HG02885 (cell line): ENCODE measurements around the gene BIRC6.
"Not testable (repeated sequence)": the region's sequence is repeated elsewhere in the genome, so short reads cannot be mapped to it uniquely, and the experiment has no call there.

Experiments used
- ATAC-seq: cut with Tn5 transposase; IDR thresholded peaks from one replicate; pipeline ENCODE4 v1.9.1; 2021; ENCODE audit warnings: mild to moderate bottlenecking; ENCODE audit not compliant: unreplicated experiment, poor library complexity

The BIRC6 gene

DNA sequence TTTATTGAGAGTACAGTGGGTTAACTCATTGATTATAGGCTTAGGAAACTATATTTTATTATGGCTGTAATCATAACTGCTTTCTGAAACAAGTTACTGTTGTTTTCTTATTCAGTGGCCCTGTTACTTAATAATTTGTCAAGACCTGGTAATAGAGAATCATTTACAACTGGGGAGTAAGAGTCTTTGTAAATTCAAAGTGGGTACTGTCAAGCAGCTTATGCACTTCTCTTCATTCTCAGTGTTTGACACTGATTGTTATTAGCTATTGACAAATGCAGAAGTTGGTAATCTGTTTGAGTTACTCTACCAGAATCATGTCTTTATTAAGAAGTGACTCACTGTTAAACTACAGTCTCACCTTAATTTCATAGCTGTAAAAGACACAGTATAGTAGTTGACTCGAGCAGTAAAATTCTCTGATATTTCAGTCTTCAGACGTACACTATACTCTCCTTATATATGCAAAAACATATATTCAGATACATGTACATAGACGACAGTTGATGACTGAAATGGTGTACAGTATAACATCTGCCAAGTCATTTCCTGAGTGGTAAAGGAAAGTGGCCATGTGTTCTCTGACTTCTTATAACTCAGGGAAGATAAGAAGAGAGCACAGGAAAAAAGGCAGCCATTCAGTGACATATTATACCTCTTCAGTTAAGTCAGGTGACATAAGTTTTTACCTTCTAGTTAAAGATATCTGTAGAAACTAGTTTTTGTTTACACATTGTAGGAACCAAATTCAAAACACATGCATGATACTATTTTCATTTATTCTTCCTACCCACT is 235.0 kb downstream of the BIRC6 start:
- ATAC-seq, result peak; percentile 80

DNA sequence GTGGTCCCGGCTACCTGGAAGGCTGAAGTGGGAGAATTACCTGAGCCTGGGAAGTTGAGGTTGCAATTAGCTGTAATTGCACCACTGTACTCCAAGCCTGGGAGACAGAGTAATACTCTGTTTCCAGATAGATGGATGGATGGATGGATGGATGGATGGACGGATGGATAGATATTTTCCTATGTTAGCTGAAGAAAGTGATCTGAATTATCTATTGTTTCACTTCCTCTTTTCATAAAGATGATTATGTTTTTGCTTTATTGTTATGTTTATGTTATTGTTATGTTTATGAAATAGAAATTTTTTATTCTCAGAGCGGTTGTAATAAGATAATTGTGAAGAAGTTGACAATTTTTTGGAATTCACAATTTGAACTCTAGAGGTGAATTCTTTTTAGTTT is 237.8 kb downstream of the BIRC6 start:
- no peak for ATAC-seq

DNA sequence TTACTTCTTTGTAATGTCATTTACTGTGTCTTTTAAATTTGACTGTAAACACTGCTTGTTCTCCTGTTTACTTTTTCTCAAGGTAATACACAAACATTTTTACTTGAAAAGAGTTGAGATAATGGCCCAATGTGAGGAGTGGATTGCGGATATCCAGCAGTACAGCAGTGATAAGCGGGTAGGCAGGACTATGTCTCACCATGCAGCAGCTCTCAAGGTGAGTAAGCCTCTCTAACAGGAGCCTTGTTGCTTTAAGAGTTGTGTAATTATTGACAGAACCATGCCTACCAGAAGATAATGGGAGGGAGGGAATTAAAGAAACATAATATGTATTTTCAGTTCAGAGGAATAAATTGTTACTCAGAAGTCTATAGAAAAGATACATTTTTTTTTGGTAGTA is 254.5 kb downstream of the BIRC6 start:
- no peak for ATAC-seq

DNA sequence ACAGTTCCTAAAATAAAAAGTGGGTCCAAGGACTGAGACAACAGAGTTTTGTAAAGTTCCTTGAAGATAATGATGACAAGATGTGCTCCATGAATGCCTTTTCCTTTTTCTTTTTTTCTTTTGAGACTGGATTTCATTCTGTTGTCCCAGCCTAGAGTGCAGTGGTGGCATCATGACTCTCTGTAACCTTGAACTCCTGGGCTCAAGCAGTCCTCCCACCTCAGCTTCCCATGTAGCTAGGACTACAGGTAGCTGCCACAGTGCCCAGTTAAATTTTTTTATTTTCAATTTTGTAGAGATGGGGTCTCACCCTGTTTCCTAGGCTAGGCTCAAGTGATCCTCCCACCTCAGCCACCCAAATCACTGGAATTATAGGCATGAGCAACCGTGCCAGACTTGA is 254.9 kb downstream of the BIRC6 start:
- no peak for ATAC-seq

DNA sequence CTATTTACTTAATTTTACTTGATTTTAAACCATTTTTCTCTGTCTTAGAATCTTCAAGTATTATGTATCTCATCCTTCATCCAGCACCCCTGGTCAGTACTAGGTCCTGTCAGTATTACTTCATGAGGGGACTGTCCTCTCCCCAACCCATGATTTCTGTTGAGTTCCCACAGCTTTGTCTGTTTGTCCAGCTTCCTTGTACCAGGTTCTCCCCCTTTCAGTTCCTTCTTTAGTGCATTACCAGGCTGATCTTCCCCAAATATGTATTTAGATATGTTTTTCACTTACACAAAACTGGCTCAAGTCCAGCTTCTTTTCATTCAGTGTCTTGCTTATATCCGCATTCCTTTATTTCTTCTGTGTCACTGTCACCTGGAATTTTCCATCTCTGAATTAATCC is 257.3 kb downstream of the BIRC6 start:
- ATAC-seq, result no peak

DNA sequence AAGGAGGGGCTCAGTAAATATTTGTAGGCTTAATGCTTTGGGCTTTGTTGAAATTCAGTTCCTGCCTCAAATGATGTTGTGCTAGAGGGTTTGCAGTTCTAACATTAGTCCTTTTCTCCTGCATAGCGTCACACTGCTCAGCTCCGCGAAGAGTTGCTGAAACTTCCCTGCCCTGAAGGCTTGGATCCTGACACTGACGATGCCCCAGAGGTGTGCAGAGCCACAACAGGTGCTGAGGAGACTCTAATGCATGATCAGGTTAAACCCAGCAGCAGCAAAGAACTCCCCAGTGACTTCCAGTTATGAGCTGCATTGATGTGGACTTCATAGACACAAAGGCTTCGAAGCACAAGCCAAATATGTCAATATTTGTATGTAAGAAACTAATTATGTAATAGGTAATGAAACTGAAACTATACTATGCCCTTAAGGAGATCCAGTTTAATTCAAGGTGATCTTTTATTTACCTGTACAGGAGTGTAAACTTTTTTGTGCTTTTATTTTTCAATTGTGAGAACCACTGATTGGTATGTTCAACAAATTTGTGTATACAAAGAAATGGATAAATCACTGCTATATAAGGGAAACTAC is 260.9 kb downstream of the BIRC6 start:
- no peak for ATAC-seq

DNA sequence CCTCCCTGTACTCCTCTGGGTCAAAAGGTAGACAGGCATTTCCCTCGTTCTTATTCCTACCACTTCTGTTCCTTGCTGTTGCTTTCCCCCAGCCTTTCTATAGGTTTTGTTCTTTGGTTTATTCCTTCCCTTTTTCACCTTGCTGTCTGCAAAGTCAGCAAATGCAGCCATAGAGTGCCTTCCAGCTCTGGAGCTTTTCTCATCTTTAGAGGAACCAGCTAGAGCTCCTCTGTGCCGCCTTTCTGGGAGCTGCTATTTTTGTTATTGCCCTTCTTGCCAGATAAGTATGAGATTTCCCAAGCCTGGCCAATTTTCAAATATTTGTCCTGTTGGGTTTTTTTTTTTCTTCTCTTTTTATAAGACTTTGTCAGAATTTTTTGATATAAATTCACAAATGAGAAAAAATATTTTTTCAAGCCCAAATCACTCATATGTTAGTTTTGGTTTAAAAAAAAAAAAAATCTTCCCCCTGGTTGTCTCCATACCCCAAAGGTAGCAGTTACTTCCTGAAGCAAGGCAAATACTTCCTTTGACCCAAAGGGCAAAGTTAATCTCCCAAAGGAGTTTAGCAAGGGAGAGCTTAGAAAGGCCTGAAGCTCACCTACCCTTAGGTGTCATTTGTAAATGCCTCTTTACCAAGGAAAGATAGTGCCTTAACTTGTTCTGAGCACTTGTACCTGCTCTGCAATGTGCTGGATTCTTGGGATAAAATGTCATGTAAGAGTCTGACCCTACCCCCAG is 265.9 kb downstream of the BIRC6 start:
- no peak for ATAC-seq

DNA sequence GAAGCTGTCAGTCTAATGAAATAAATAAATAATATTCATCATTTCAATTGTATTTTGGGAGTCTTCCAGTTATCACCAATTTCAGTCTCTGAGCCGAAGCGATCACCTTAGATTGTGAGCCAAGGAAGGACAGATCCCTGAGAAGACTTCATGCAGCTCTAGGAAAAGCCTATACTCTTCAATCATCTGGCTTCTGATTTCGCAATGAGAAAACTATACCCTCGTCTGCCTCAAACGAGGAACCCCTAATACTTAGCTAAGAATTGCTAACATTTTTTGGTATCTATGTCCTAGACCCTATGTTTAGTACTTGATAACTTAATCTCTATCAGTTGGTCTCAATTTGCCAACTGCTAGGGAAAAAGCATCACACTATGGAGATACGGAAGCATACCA is 266.5 kb downstream of the BIRC6 start:
- no peak for ATAC-seq

DNA sequence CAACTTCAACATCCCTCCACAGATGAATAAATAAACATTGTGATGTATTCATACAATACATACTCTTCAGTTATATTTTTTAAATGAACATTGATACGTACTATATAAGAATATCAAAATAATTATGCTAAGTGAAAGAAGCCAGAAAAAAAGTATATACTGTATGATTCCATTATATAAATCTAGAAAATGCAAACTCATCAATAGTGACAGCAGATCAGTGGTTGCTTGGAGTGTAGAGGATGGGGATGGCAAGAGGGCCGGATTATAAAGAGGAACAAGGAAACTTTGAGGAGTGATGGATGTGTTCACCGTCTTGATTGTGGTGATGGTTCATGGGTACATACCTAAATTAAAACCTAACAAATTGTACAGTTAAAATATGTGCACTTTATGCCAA is 268.0 kb downstream of the BIRC6 start:
- ATAC-seq, result no peak

DNA sequence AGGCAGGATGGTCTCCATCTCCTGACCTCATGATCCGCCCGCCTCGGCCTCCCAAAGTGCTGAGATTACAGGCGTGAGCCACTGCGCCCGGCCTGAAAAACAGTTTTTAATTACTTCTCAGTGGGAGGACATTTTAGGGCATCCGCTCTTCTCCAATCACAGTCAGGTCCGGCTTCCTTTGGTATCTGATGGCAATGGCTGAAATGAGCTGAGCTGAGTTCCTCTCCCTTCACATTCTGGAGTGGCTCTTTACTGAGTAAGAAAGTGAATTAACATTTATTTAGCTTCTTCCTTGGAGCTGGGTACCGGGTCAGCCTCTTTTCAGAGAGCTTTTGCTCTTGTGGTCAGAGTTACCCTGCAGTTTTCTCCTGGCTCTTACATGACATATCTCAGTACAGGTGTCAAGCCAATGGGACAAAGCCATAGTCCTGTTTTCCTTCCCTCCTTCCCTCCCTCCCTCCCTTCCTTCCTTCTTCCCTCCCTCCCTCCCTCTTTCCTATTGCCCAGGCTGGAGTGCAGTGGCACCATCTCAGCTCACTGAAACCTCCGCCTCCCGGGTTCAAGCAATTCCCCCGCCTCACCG is 269.9 kb downstream of the BIRC6 start:
- ATAC-seq, result no peak

DNA sequence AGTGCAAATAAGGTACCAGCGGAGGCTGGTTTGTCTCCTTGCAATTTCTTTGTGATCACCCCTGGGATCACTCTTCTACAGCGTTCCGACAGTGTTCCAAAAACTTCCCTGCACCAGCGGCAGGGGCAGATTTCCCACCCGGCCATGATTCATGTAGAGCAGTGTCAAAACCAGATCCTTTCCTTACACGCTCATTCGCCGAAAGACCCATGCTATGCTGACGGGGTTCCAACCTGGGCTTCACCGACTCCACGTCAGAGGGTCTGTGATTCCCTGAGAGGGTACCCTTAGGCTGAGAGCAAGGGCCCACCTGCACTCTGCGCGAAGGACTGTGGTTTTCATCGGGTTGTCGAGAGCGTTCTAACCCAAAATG is 270.6 kb downstream of the BIRC6 start:
- peak; percentile 34 for ATAC-seq

DNA sequence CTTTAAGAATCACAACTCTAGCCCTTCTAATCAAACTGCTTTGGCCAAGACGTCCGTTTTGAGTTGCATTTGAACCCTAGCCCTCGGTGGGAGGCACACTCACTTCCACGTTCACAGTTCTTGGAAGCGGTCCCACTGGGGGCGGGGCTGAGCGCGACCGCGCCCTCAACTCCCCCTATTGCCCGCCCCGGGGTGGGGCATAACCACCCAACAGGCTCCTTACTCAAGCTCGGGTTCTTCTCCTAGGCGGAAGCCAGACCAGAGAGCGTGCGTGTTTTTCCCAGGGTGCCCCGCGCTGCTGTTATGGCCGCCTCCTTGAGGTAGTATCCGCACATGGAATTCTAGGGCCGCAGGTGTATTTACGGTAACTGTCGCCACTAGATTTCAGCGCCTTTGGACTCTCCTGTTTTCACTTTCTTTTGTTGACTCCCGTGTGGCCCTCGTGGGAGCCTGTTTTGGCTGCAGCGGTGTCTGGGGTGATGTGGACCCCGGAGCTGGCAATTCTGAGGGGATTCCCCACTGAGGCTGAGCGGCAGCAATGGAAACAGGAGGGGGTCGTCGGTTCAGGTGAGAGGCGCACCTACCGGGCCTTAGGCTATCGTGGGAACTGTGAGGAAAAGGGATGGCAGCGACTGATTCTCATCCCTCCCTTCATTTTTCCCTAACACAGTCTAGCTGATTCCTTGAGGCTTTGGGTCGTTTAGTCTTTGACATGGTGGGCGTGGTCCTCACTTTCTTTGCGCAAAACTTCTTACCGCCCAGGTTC is 271.2 kb downstream of the BIRC6 start, which contains the start of gene TTC27:
TSS of gene TTC27 (plus strand) at position 237 of the 766 bp plus-strand sequence. CDS start at position 480, 243 bp downstream.
- peak; percentile 100 for ATAC-seq

DNA sequence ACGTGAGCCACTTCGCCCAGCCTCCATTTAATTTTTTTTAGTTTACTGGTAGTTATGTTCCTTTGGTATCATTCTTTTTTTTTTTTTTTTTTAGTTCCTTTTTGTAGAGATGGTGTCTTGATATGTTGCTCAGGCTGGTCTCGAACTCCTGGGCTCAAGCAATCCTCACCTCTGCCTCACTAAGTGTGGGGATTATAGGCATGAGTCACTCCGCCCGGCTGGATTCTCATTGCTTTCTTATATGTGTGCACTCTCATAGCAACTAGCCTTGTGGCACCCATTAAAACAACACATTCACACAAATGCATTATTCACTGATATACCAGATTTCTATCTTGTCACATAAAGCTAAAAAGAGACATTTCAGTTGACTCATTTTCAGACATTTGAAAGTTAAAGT is 275.3 kb downstream of the BIRC6 start:
- no peak for ATAC-seq

DNA sequence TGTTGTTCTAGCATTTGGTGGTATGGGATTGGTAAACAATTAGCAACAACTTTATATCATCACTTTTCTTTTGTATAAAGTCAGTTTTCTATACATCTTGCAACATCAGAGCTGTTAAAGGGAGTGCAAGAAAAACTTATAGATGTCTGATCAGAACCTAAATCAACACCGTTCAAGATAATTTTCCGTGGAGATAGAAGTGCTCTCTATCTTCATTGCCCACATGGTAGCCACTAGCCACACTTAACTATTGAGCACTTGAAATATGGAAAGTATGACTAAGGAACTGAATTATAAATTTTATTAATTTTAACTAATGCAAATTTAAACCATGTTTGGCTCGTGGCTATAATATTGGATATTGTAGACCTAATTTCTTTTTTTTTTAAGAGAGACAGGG is 276.2 kb downstream of the BIRC6 start:
- no peak for ATAC-seq

DNA sequence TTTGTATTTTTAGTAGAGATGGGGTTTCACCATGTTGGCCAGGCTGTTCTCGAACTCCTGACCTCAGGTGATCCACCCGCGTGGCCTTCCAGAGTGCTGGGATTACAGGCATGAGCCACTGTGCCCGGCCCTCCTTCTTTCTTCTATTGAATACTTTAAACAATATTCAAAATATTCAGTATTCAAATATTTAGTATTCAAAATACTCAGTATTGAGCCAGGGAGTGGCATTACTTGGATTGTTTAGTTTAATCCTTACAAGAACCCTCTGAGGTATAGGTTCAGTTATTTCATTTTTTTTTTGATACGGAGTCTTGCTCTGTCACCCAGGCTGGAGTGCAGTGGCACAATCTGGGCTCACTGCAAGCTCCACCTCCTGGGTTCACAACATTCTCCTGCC is 281.7 kb downstream of the BIRC6 start:
- not testable (repeated sequence) for ATAC-seq

DNA sequence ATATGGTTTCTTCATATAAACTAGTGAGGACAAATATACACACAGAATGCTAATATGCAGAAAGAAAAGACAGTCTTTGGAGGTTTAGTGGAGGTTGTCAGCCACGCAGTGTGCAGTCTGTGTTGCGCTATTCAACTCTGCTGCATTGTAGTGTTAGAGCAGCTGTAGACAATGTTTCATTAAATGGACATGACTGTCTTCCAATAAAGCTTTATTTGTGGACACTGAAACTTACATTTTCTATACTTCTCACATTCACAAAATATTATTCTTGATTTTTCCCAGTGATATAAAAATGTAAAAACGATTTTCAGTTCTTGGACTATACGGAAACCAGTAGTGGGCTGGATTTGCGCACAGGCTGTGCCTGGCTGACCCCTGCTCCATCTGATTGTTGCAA is 284.4 kb downstream of the BIRC6 start:
- no peak for ATAC-seq

DNA sequence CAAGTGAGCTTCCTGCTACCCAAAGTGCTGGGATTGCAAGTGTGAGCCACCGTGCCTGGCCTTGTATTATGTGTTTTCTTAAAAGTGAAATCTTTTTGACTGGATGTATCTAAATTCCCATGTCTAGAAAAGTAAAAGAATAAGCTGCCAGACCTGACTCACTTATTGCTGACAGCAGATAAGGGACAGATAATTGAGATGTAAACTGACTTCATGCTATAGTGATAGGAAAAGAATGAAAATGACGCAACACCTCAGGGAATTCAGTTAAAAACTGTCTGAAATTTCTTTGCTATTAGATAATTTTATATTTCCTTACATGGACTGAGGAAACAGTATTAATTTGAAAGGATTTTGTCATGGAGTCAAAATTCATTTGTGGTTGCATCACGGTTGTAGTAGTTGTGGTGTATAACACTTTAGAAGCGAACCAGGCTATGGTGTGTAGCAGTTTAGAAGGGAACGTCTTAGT is 290.4 kb downstream of the BIRC6 start:
- no peak for ATAC-seq

DNA sequence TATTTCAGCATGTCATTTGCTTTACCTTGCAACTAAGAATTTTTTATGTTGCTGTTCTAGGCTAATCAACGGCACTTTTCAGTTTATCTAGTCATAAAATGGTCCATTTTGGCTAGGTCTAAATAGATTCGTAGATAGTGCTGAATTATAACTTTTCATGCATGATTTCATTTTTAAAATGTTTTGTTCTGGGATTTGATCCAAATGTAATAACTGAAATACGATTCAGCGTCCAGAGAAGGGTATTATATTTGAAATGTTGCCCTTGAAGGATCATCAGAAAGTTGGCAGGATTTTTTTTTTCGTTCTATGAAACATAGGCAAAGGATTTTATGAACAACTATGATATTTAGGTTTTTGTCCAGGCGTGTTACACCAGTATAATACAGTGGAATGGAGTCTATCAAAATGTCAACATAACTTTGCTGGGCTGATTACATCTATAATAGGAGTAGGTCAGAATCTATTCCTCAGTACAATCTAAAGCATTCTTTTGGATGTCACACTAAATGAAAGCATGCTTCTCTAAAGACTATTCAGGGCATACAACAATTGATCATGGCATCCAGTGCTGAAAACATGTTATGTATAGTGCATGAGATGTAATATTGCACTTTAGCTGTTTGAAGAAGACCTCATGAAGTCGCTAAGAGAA is 295.9 kb downstream of the BIRC6 start:
- ATAC-seq, result no peak

DNA sequence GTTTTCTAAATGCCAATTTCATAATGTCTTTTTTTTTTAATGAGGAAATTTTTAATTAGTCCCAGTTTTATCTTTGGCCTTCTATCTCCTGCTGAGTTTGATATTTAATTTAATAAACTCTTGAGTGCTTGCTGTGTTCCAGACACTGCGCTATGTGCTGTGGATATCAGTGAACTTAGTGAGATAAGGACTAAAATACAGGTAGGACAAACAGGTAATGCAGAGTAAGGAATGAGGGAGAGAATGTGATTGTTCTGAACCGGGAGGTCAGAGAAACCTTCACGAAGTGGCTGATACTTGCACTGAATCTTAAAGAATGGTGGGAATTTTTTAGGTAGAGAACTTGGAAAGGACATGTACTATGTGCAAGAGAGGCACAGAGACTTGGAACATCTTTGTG is 299.2 kb downstream of the BIRC6 start:
- no peak for ATAC-seq

DNA sequence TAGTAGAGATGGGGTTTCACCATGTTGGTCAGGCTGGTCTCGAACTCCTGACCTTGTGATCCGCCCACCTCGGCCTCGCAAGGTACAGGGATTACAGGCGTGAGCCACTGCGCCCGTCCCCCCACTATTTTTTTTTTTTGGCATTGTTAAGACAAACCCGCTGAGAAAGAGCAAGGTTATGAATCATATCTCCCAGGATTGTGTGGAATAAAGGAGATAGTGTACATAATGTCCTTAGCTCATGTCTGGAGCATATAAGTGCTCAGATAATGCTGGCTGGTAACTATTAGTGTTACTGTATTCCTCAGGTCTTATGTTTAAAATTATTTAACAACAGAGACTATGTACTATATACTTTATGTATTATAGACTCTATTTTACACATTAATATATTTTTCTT is 307.0 kb downstream of the BIRC6 start:
- no peak for ATAC-seq
